HEK293 (cell line): ENCODE data around the gene TRDMT1.

Experiments used
- GLI2 ChIP-seq: fragments of 450-650 bp; formaldehyde crosslinking; IDR thresholded peaks from 2 replicates; pipeline ENCODE4; 2017; ENCODE audit warnings: missing biosample characterization, missing genetic modification characterization, low read depth, borderline replicate concordance
- GLI4 ChIP-seq: fragments of 450-650 bp; formaldehyde crosslinking; IDR thresholded peaks from 2 replicates; pipeline ENCODE4 v1.5.1; 2016; ENCODE audit warnings: missing biosample characterization, missing genetic modification characterization
- HOXD13 ChIP-seq: sonication (generic); formaldehyde crosslinking; IDR thresholded peaks from 2 replicates; pipeline ENCODE4 v1.8.0; 2022; ENCODE audit warnings: missing genetic modification reagents, borderline replicate concordance
- KLF1 ChIP-seq: fragments of 450-650 bp; formaldehyde crosslinking; IDR thresholded peaks from 2 replicates; pipeline ENCODE4 v1.5.1; 2016; ENCODE audit warnings: missing biosample characterization, missing genetic modification characterization
- OVOL3 ChIP-seq: fragments of 450-650 bp; formaldehyde crosslinking; IDR thresholded peaks from 2 replicates; pipeline ENCODE4 v1.5.1; 2016; ENCODE audit warnings: missing biosample characterization, missing genetic modification characterization
- PRDM6 ChIP-seq: fragments of 450-650 bp; formaldehyde crosslinking; IDR thresholded peaks from 2 replicates; pipeline ENCODE4 v1.5.1; 2017; ENCODE audit warnings: missing biosample characterization, missing genetic modification characterization
- SP3 ChIP-seq: fragments of 450-650 bp; formaldehyde crosslinking; IDR thresholded peaks from 2 replicates; pipeline ENCODE4 v1.5.1; 2016; ENCODE audit warnings: missing biosample characterization, missing genetic modification characterization
- YY2 ChIP-seq: fragments of 450-650 bp; formaldehyde crosslinking; IDR thresholded peaks from 2 replicates; pipeline ENCODE4 v1.5.1; 2016; ENCODE audit warnings: missing biosample characterization, missing genetic modification characterization
- ZBTB8A ChIP-seq: fragments of 450-650 bp; formaldehyde crosslinking; IDR thresholded peaks from 2 replicates; pipeline ENCODE4 v1.5.1; 2016; ENCODE audit warnings: missing biosample characterization, missing genetic modification characterization
- ZFP37 ChIP-seq: fragments of 450-650 bp; formaldehyde crosslinking; IDR thresholded peaks from 2 replicates; pipeline ENCODE4 v1.5.1; 2016; ENCODE audit warnings: missing biosample characterization, missing genetic modification characterization
- ZFP69B ChIP-seq: fragments of 450-650 bp; formaldehyde crosslinking; IDR thresholded peaks from 2 replicates; pipeline ENCODE4 v1.5.1; 2016; ENCODE audit warnings: missing biosample characterization, missing genetic modification characterization
- ZIC2 ChIP-seq: fragments of 450-650 bp; formaldehyde crosslinking; IDR thresholded peaks from 2 replicates; pipeline ENCODE4 v1.5.1; 2016; ENCODE audit warnings: missing biosample characterization, missing genetic modification characterization
- ZNF133 ChIP-seq: fragments of 450-650 bp; formaldehyde crosslinking; IDR thresholded peaks from 2 replicates; pipeline ENCODE4 v1.5.1; 2016; ENCODE audit warnings: missing biosample characterization, missing genetic modification characterization
- ZNF138 ChIP-seq: fragments of 450-650 bp; formaldehyde crosslinking; IDR thresholded peaks from 2 replicates; pipeline ENCODE4 v1.5.1; 2016; ENCODE audit warnings: missing biosample characterization, missing genetic modification characterization, borderline replicate concordance
- ZNF16 ChIP-seq: fragments of 450-650 bp; formaldehyde crosslinking; IDR thresholded peaks from 2 replicates; pipeline ENCODE4 v1.5.1; 2016; ENCODE audit warnings: low read depth, missing biosample characterization, missing genetic modification characterization
- ZNF248 ChIP-seq: fragments of 450-650 bp; formaldehyde crosslinking; IDR thresholded peaks from 2 replicates; pipeline ENCODE4 v1.5.1; 2017; ENCODE audit warnings: missing biosample characterization, missing genetic modification characterization
- ZNF274 ChIP-seq, 2 experiments: fragments of 200-500 bp in 1 of 2; fragments of 450-650 bp in 1 of 2; sonication (Bioruptor generic) in 1 of 2; formaldehyde crosslinking in 1 of 2; IDR thresholded peaks; 2 replicates each; pipeline versions ENCODE4 v1.5.1 to v1.6.1; 2014 to 2016; ENCODE audit warnings: borderline replicate concordance in 1 of 2, inconsistent platforms in 1 of 2, low read length in 1 of 2, missing biosample characterization in 1 of 2, missing genetic modification characterization in 1 of 2
- ZNF280D ChIP-seq: fragments of 450-650 bp; formaldehyde crosslinking; IDR thresholded peaks from 2 replicates; pipeline ENCODE4 v1.5.1; 2016; ENCODE audit warnings: missing biosample characterization, missing genetic modification characterization
- ZNF292 ChIP-seq: fragments of 450-650 bp; formaldehyde crosslinking; IDR thresholded peaks from 2 replicates; pipeline ENCODE4 v1.5.1; 2016; ENCODE audit warnings: low read depth, missing biosample characterization, missing genetic modification characterization, borderline replicate concordance
- ZNF311 ChIP-seq: fragments of 450-650 bp; formaldehyde crosslinking; IDR thresholded peaks from 2 replicates; pipeline ENCODE4 v1.5.1; 2017; ENCODE audit warnings: missing biosample characterization, missing genetic modification characterization, borderline replicate concordance
- ZNF324 ChIP-seq: fragments of 450-650 bp; formaldehyde crosslinking; IDR thresholded peaks from 2 replicates; pipeline ENCODE4 v1.5.1; 2016; ENCODE audit warnings: missing biosample characterization, missing genetic modification characterization
- ZNF362 ChIP-seq: fragments of 450-650 bp; formaldehyde crosslinking; IDR thresholded peaks from 2 replicates; pipeline ENCODE4 v1.5.1; 2016; ENCODE audit warnings: missing biosample characterization, missing genetic modification characterization
- ZNF473 ChIP-seq: fragments of 450-650 bp; formaldehyde crosslinking; IDR thresholded peaks from 2 replicates; pipeline ENCODE4 v1.5.1; 2017; ENCODE audit warnings: missing biosample characterization, missing genetic modification characterization
- ZNF654 ChIP-seq: fragments of 450-650 bp; formaldehyde crosslinking; IDR thresholded peaks from 2 replicates; pipeline ENCODE4 v1.5.1; 2016; ENCODE audit warnings: low read depth, missing biosample characterization, missing genetic modification characterization
- ZNF677 ChIP-seq: fragments of 450-650 bp; IDR thresholded peaks from 2 replicates; pipeline ENCODE4 v1.5.0; 2018; ENCODE audit warnings: missing biosample characterization, mild to moderate bottlenecking, missing genetic modification characterization, moderate library complexity
- ZNF747 ChIP-seq: fragments of 450-650 bp; formaldehyde crosslinking; IDR thresholded peaks from 2 replicates; pipeline ENCODE4 v1.5.1; 2016; ENCODE audit warnings: missing biosample characterization, missing genetic modification characterization
- ZNF837 ChIP-seq: fragments of 450-650 bp; formaldehyde crosslinking; IDR thresholded peaks from 2 replicates; pipeline ENCODE4 v1.5.1; 2016; ENCODE audit warnings: missing biosample characterization, missing genetic modification characterization
- TF ChIP-seq, protein P1 (sequence below): fragments of 450-650 bp; formaldehyde crosslinking; IDR thresholded peaks from 2 replicates; pipeline ENCODE4 v1.5.1; 2016; ENCODE audit warnings: missing biosample characterization, missing genetic modification characterization, low read depth
- TF ChIP-seq, protein P2 (sequence below): fragments of 450-650 bp; formaldehyde crosslinking; IDR thresholded peaks from 2 replicates; pipeline ENCODE4 v1.5.1; 2016; ENCODE audit warnings: missing biosample characterization, missing genetic modification characterization

TRDMT1 gene

GRCh38 chr10:17228091-17229015 lies 26.9 kb upstream of the TRDMT1 start, which contains the start of gene VIM (continued):
- TF ChIP-seq ZNF274 (IDR thresholded peaks at IDR 0.05; ENCODE audit: low read length) (no peak), ZNF274 (tag by site-specific recombination; IDR thresholded peaks at IDR 0.05; ENCODE audit: borderline replicate concordance) (no peak), ZFP37 (tag by site-specific recombination) (peak; percentile 95), PRDM6 (0 out of 2 replicates have a peak, but pooled peaks have one; percentile 5), ZNF747 (no peak), ZNF677 (0 out of 2 replicates have a peak, but pooled peaks have one; percentile 7), OVOL3 (tag by site-specific recombination) (peak; percentile 100), ZNF362 (tag by site-specific recombination) (peak; percentile 24; the same call in 1 of the 2 replicates), ZNF311 (tag by site-specific recombination) (no peak), ZNF654 (tag by site-specific recombination) (no peak), ZNF473 (tag by site-specific recombination) (no peak), GLI2 (tag by site-specific recombination) (peak; percentile 49; the same call in 1 of the 2 replicates), ZNF837 (no peak), ZFP69B (tag by site-specific recombination) (peak; percentile 67; the same call in 1 of the 2 replicates), ZNF16 (tag by site-specific recombination) (no peak), ZNF324 (tag by site-specific recombination) (peak; percentile 85; the same call in 1 of the 2 replicates), ZNF138 (tag by site-specific recombination) (no peak), ZNF280D (tag by site-specific recombination) (no peak), GLI4 (tag by site-specific recombination) (no peak; the same call in 1 of the 2 replicates), HOXD13 (CRISPR knock-in tag) (no peak), ZIC2 (peak; percentile 92), ZNF248 (tag by site-specific recombination) (no peak), YY2 (tag by site-specific recombination) (no peak), ZBTB8A (peak; percentile 94), KLF1 (tag by site-specific recombination) (peak; percentile 96), SP3 (tag by site-specific recombination) (no peak; the same call in 1 of the 2 replicates), ZNF292 (tag by site-specific recombination) (no peak), ZNF133 (tag by site-specific recombination) (0 out of 2 replicates have a peak, but pooled peaks have one; percentile 16)
- TF ChIP-seq, protein P1, sequence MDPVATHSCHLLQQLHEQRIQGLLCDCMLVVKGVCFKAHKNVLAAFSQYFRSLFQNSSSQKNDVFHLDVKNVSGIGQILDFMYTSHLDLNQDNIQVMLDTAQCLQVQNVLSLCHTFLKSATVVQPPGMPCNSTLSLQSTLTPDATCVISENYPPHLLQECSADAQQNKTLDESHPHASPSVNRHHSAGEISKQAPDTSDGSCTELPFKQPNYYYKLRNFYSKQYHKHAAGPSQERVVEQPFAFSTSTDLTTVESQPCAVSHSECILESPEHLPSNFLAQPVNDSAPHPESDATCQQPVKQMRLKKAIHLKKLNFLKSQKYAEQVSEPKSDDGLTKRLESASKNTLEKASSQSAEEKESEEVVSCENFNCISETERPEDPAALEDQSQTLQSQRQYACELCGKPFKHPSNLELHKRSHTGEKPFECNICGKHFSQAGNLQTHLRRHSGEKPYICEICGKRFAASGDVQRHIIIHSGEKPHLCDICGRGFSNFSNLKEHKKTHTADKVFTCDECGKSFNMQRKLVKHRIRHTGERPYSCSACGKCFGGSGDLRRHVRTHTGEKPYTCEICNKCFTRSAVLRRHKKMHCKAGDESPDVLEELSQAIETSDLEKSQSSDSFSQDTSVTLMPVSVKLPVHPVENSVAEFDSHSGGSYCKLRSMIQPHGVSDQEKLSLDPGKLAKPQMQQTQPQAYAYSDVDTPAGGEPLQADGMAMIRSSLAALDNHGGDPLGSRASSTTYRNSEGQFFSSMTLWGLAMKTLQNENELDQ (tag by site-specific recombination): no peak
- TF ChIP-seq, protein P2, sequence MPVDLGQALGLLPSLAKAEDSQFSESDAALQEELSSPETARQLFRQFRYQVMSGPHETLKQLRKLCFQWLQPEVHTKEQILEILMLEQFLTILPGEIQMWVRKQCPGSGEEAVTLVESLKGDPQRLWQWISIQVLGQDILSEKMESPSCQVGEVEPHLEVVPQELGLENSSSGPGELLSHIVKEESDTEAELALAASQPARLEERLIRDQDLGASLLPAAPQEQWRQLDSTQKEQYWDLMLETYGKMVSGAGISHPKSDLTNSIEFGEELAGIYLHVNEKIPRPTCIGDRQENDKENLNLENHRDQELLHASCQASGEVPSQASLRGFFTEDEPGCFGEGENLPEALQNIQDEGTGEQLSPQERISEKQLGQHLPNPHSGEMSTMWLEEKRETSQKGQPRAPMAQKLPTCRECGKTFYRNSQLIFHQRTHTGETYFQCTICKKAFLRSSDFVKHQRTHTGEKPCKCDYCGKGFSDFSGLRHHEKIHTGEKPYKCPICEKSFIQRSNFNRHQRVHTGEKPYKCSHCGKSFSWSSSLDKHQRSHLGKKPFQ (tag by site-specific recombination): peak; percentile 42; the same call in 1 of the 2 replicates
